Thoracic aorta (tissue), 2 donors: ENCODE results near the gene NDUFS6. TPM values are rescaled to one million over a fixed set of nuclear protein-coding genes. Genes with fewer than 3 reads are reported as not detected.

Source experiments
- ATAC-seq: fragments of 150-250 bp; one replicate; pipeline ENCODE4 v1.8.0; 2017; ENCODE audit warnings: low read depth; ENCODE audit not compliant: insufficient number of reproducible peaks, low FRiP score
- DNase-seq: peaks from one replicate; pipeline ENCODE4 v3.0.0-alpha.2; 2020; ENCODE audit warnings: low spot score
- H3K27ac ChIP-seq, 2 donors: fragments of 200-600 bp; sonication (generic); 1 replicate in 1 of 2; 2 replicates in 1 of 2; pipeline ENCODE4 v1.5.1; 2016; ENCODE audit warnings: mild to moderate bottlenecking in 2 of 2, moderate library complexity in 2 of 2
- H3K27me3 ChIP-seq: fragments of 200-600 bp; sonication (generic); replicated peaks from 2 replicates; pipeline ENCODE4 v1.6.0; 2016; ENCODE audit warnings: mild to moderate bottlenecking; ENCODE audit not compliant: insufficient read depth
- H3K36me3 ChIP-seq: fragments of 200-600 bp; sonication (generic); one replicate; pipeline ENCODE4 v1.5.1; 2016
- H3K4me1 ChIP-seq, 2 donors: fragments of 200-600 bp; sonication (generic); 1 replicate in 1 of 2; 2 replicates in 1 of 2; pipeline versions ENCODE4 v1.5.1 to v1.6.0; 2016; ENCODE audit warnings: low read depth in 2 of 2, mild to moderate bottlenecking in 1 of 2; ENCODE audit not compliant: control insufficient read depth in 1 of 2
- H3K4me3 ChIP-seq: fragments of 200-600 bp; sonication (generic); 2 replicates; pipeline ENCODE4 v1.5.1; 2016; ENCODE audit warnings: mild to moderate bottlenecking
- H3K9me3 ChIP-seq: fragments of 200-600 bp; sonication (generic); 2 replicates; pipeline ENCODE4 v1.5.1; 2016
- total RNA-seq, 2 donors: library from RNA; depleted of rRNA; stranded (reverse); fragments of >200 nt; gene quantifications; one replicate each; pipeline versions ENCODE4 v1.1.0 to v1.2.3, GENCODE V29; 2016
- TF ChIP-seq, protein P1 (sequence below): fragments of 200-600 bp; sonication (generic); IDR thresholded peaks from one replicate; pipeline ENCODE4 v1.5.1; 2019; ENCODE audit warnings: antibody characterized with exemption

The NDUFS6 gene
- total RNA-seq, 2 donors from 2014 or later = 25.7 to 26.5 TPM

DNA sequence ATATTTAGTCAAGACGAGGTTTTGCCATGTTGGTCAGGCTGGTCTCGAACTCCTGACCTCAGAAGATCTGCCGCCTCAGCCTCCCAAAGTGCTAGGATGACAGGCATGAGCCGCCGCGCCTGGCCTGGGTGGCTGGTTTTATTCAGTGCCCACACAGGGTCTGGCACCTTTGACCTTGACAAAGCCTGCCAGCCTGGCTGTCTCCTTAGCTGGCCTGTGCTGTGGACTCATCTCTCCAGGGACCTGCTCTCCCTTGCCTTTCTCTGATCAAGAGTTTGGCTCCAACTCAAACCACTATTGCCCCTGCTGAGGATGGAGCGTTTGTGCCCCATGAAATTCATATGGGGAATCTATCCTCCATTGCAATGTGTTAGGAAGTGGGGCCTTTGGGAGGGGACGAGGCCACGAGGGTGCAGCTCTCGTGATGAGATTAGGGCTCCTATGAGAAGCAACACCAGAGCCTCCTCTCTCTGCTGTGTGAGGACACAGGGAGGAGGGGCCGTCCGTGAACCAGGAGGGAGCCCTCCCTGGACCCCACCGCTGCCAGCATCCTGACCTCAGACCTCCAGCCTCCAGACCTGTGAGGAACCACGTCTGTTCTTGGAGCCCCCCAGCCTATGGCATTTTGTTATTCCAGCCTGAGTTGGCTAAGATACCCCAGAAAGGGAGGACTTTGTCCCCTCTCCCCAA lies 46.5 kb upstream of the NDUFS6 start:
- no peaks in the 10 kb centered on the region for H3K36me3 ChIP-seq
- H3K9me3 ChIP-seq = no peaks in the 10 kb centered on the region
- H3K27me3 ChIP-seq = no peaks in the 10 kb centered on the region
- no peak overlapping the region for H3K27ac ChIP-seq
- no peak for ATAC-seq
- DNase-seq = no peak
- no peaks in the 10 kb centered on the region for H3K4me1 ChIP-seq
- TF ChIP-seq, protein P1, sequence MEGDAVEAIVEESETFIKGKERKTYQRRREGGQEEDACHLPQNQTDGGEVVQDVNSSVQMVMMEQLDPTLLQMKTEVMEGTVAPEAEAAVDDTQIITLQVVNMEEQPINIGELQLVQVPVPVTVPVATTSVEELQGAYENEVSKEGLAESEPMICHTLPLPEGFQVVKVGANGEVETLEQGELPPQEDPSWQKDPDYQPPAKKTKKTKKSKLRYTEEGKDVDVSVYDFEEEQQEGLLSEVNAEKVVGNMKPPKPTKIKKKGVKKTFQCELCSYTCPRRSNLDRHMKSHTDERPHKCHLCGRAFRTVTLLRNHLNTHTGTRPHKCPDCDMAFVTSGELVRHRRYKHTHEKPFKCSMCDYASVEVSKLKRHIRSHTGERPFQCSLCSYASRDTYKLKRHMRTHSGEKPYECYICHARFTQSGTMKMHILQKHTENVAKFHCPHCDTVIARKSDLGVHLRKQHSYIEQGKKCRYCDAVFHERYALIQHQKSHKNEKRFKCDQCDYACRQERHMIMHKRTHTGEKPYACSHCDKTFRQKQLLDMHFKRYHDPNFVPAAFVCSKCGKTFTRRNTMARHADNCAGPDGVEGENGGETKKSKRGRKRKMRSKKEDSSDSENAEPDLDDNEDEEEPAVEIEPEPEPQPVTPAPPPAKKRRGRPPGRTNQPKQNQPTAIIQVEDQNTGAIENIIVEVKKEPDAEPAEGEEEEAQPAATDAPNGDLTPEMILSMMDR = no peak
- no peak overlapping the region for H3K4me3 ChIP-seq

DNA sequence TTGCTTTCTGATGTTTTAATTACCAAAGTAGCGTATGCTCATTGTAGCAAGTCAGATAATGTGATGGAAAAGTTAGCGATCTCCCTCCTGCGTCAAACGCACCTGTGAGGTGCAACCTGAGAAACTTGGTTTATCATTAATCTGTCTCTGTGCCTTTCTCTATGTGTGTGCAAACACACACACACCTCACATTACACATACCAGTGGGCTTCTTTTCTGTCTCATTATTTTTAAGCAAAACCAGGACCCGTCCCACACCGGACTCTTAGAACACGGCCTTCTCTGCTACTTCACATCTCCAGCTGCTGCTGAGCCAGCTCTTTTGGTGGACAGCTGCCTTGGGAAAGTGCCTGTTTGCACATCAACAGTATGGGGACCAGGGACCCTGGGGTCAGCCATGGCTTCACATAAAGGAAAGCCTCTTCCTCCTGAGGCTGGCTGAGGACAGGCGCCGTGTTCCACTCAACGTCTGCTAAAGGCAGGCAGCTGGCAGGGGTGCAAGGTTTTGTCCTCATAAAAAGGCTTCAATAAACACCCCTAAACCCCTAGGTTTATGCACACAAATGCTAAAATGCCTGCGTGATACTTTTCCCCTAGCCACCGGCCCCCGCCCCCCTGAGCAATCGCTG lies 45.8 kb upstream of the NDUFS6 start:
- TF ChIP-seq, protein P1 = no peak

DNA sequence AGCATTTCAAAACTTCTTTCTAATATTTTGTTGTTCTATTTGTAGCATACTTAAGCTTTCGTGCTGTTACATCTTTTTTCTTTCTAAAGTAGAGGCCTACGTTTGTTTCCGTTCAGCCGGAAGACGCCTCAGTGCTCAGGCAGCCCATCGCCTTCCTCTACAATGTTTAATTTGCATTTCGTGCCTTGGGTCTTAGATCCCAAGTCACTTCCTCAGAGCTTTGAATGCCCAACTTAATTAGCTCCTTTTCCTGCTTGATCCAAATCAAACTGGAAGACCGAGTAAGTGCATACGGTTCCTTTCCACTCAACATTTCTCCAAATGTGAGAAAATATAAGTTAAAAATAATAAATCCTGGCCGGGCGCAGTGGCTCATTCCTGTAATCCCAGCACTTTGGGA lies 44.7 kb upstream of the NDUFS6 start:
- no peak overlapping the region for H3K27ac ChIP-seq
- H3K27me3 ChIP-seq = no peaks in the 10 kb centered on the region
- TF ChIP-seq, protein P1 = no peak
- ATAC-seq (no peak), DNase-seq (no peak)
- no peak overlapping the region for H3K4me3 ChIP-seq
- no peaks in the 10 kb centered on the region for H3K4me1 ChIP-seq
- no peaks in the 10 kb centered on the region for H3K36me3 ChIP-seq
- no peaks in the 10 kb centered on the region for H3K9me3 ChIP-seq

More for the DNA sequence above, 45.8 kb upstream of the NDUFS6 start:
- no peak for ATAC-seq
- Histone ChIP-seq H3K36me3 (no peaks in the 10 kb centered on the region), H3K9me3 (no peaks in the 10 kb centered on the region), H3K4me1 (no peaks in the 10 kb centered on the region), H3K4me3 (no peak overlapping the region), H3K27me3 (no peaks in the 10 kb centered on the region), H3K27ac (no peak overlapping the region)
- no peak for DNase-seq

DNA sequence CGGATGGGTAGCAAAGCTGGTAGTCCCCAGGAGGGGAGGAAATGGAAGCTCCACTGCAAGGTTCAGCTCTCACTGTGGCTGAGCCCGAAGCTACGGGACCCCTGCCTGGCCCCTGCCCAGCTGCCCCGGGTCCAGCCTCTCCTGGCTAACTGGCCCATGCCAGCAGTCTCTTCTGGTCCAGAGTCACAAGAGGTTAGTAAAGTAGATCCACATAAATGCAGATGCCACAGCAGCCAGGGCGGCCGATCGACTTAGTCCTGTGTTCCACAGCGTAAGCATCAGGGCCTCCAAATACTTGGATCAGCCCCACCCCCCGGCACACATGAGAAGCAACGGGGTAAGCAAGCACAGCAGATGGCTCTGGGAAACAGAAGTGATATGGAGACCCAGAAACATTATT lies 43.7 kb upstream of the NDUFS6 start:
- Histone ChIP-seq H3K4me3 (no peak overlapping the region), H3K27ac (no peak overlapping the region), H3K27me3 (no peaks in the 10 kb centered on the region), H3K36me3 (no peaks in the 10 kb centered on the region), H3K9me3 (no peaks in the 10 kb centered on the region), H3K4me1 (no peaks in the 10 kb centered on the region)
- DNase-seq (no peak), ATAC-seq (no peak)
- TF ChIP-seq, protein P1 = no peak

DNA sequence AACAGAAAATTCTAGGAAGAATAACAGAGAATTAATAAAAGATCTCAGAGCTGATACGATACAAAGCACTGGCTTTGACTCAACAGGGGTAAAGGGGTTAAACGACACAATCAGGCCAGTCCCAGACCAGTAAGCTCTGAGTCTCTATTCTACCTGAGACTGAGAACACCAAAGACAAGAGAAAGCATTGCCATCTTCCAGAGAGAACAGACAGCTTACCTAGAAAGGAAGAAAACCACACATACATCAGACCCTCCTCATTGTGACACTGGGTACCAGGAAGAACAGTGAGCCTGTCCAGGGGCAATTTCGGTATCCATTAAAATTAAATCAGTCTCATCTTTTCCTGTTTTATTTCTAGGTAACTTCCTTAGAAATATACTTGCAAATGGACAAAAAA lies 42.6 kb upstream of the NDUFS6 start:
- H3K9me3 ChIP-seq = no peaks in the 10 kb centered on the region
- no peaks in the 10 kb centered on the region for H3K4me1 ChIP-seq
- TF ChIP-seq, protein P1 = no peak
- no peaks in the 10 kb centered on the region for H3K27me3 ChIP-seq
- no peaks in the 10 kb centered on the region for H3K36me3 ChIP-seq
- ATAC-seq (no peak), DNase-seq (no peak)
- H3K27ac ChIP-seq = no peak overlapping the region
- no peak overlapping the region for H3K4me3 ChIP-seq
